HG03558 (cell line): Measurements from ENCODE around the gene WDR81.
"Not testable (repeated sequence)": the region's sequence is repeated elsewhere in the genome, so short reads cannot be mapped to it uniquely, and the experiment has no call there.

Experiments used
- ATAC-seq: cut with Tn5 transposase; IDR thresholded peaks from one replicate; pipeline ENCODE4 v1.9.1; 2021; ENCODE audit warnings: moderate number of reproducible peaks; ENCODE audit not compliant: unreplicated experiment; ENCODE audit errors: extremely low read depth

Gene WDR81

DNA sequence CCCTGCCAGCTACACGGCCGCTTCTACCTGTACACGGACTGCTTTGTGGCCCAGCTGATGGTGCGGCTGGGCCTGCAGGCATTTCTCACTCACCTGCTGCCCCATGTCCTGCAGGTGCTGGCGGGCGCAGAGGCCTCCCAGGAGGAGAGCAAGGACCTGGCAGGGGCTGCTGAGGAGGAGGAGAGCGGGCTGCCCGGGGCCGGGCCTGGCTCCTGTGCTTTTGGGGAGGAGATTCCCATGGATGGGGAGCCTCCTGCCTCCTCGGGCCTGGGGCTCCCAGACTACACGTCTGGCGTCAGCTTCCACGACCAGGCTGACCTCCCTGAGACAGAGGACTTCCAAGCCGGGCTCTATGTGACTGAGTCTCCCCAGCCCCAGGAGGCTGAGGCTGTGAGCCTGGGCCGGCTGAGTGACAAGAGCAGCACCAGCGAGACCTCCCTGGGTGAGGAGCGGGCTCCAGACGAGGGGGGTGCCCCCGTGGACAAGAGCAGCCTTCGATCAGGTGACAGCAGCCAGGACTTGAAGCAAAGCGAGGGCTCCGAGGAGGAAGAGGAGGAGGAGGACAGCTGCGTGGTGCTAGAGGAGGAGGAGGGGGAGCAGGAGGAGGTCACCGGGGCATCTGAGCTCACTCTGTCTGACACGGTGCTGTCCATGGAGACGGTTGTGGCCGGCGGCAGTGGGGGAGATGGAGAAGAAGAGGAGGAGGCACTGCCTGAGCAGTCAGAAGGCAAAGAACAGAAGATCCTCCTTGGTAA lies 3.5 kb downstream of the WDR81 start:
- ATAC-seq, result no peak

DNA sequence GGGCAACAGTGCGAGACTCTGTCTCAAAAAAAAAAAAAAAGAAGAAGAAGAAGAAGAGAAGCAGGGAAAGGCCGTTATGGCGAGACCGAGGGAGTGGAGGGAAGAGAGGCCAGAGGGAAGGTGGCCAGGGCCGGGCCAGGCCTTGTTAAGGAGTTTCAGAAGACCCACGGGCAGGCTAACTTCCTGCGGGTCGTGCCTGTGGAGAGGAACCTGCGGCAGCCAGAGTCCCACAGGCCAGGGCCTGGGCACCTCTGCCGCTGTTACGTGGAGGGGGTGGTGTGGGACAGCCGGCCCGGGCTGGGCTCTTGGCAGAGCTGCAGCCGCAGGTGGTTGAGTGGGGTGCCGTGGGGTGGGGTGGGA lies 5.4 kb downstream of the WDR81 start:
- ATAC-seq, result no peak

DNA sequence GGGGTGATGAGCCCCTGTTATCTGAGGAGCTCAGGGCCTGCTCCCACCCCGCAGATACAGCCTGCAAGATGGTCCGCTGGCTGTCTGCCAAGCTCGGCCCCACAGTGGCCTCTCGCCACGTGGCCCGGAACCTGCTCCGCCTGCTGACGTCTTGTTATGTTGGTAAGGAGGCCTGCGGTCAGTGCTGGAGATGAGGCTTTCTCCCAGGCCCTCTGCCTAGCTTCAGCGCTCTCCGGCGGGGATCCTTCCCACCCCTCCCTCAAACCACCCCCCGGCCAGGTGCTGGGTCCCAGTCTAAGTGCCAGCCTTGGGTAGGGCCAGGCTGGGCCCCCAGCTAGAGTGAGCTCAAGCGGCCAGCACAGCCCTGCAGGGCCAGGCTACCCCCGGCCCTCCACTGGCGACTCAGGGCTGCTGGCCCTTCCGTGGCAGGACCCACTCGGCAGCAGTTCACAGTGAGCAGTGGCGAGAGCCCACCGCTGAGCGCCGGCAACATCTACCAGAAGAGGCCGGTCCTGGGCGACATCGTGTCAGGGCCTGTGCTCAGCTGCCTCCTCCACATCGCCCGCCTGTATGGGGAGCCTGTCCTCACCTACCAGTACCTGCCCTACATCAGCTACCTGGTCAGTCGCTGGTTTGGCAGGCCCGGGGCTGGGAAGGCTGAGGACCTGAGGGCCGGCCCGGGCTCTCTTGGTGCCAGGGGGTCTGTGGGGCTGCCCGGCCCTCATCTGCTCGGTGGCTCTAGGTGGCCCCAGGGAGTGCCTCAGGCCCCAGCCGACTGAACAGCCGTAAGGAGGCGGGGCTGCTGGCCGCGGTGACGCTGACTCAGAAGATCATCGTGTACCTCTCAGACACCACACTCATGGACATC lies 6.1 kb downstream of the WDR81 start:
- no peak for ATAC-seq

DNA sequence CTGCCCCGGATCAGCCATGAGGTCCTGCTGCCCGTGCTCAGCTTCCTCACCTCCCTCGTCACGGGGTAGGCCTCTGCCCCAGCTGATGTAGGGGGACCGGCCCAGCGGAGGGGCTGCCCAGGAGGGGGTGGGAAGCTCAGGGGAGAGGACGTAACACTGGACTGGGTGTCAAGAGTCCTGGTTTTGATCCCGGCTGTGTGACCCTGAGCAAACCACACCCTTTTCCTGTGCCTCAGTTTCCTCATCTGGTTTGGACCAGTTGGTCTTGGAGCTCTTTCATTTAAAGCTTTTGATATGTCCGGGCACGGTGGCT lies 6.6 kb downstream of the WDR81 start:
- no peak for ATAC-seq

GRCh38 chr17:1732241-1732832 lies 7.8 kb downstream of the WDR81 start:
- no peak for ATAC-seq

DNA sequence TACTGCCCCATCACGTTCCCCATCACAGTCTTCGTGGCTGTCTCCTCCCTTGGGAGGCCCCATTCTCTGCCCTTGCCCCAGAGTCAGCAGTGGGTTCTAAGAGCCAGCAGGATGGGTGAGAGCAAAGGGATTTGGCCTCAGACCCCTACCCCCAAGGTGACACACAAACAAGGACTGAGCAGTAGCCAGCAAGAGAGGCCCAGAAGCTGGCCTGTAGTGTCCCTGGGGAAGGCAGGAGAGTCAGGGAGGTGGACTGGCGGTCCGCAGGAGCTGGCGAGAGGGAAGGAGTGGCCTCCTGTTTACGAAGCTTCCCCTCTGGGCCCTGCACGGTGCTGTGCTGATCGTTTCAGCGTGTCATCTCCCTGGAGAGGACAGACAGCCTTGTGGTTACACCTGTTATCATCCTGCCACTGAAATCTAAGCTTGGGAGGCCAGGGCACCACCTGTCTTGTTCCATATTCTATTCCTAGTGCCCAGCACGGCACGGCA lies 8.4 kb downstream of the WDR81 start:
- no peak for ATAC-seq

GRCh38 chr17:1733759-1734158 lies 9.3 kb downstream of the WDR81 start:
- ATAC-seq, result no peak

- no peak for ATAC-seq
Measured at GRCh38 chr17:1735418-1735817, 10.9 kb downstream of the WDR81 start.

DNA sequence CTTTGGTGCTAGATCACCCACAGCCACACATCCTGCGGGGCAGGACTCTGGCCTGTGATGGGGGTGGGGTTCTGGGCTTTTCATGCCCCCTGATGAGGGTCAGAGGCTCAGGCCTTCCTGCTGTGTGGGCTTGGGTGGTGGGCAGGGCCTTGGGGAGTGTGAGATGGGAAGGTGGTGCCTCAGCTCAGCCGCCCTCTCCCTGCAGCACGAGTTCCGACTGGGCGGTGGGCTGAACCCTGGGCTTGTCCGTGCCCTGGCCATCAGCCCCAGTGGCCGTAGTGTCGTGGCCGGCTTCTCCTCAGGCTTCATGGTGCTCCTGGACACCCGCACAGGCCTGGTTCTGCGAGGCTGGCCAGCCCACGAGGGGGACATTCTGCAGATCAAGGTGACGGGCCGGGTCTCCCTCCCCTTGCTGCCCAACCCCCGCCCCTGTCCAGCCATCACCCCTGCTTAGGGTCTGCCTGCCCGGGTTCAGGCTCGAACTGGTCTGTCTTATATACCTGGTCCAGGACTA lies 11.4 kb downstream of the WDR81 start:
- ATAC-seq, result no peak

DNA sequence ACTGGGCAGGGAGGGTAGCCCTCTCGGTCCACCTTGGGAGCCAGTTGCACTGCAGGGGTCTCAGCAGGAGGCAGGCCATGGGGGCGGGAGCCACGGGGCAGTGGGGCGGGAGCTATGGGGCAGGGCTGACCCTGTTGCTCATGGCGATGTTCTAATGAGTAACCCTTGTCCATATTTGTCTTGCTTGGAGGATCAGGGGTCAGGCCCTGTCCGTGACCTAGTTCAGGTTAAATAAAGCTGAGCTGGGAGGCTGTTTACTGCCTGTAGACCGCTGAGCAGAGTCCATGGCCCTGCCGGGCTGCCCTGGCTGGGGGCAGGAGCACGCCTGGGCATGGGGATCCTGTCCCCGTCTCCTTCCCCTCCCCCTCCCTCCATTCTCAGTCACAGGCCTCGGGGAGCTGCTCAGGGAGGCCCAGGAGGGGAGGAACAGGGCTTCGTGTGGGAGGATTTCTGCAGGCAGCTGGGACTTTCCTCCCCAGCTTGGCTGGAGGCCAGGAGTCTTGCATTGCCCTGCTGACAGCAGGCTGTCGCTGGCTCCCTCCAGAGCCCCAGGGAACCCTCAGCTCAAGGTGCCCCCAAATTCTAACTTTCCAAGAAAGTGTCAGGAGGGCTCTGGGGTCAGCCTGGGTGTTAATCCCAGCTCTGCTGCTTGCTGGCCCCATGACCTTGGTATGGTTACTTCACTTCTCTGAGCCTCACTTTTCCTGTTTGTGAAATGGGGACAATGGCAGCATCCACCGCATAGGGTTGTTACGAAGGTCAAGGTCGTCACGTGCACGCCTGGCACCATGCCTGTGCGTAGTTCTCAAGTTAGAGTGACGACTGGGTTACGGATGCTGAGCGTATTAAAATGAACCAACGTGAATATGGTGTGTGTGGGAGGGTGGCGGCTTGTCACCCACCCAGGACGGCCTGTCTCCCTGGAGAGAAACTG lies 12.1 kb downstream of the WDR81 start:
- ATAC-seq, result no peak

DNA sequence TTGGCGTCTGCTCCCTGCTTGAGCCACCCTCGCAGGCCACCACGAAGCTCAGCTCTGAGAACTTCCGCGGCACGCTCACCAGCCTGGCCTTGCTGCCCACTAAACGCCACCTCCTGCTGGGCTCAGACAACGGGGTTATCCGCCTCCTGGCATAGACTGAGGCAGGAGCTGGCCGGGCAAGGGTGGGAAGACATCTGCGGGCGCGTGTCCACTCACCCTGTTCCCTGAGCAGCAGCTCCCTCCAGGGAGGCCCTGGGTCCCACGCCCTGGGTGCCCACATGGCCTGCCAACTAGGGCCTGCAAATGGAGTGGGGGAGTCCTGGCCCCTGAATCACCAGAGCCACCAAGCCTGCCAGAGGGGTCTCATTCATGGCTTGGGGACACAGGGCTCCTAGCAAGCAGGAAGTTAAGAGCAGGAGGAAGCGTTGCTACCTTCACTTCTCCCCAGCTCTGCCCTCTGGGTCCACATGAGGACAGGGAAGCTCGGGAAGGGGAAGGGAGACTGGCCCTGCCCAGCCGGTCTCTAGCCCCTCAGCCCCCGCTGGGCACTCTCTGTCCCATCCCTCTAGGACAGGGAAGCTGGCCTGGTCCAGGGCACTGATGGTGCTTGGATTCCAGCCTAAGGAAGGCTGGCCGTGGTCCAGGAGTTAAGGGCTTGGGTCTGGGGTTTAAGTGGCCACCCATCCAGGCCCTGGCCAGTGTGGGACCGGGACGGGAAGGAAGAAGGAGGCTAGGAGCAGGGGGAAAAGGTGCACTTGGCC lies 13.2 kb downstream of the WDR81 start:
- ATAC-seq, result no peak

DNA sequence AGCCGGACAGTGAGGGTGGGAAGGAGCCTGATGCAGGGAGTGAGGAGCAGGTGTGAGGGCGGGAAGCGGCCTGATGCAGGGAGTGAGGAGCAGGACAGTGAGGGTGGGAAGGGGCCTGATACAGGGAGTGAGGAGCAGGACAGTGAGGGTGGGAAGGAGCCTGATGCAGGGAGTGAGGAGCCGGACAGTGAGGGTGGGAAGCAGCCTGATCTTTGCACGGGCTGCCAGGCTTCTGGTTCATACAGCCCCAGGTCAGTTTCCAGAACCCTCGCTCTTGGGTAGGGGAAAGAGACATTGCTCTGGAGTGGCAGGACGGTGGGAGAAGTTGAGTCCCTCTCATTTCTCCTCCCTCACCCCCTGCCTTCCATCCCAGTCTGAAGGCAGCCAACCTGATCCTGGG lies 17.4 kb downstream of the WDR81 start:
- not testable (repeated sequence) for ATAC-seq

- no peak for ATAC-seq
Measured at GRCh38 chr17:1742371-1743087, 18.0 kb downstream of the WDR81 start, which contains the start of gene SERPINF2. SERPINF2 (plus strand) TSS chr17:1742871; CDS start chr17:1744996, 2,125 bp downstream.

DNA sequence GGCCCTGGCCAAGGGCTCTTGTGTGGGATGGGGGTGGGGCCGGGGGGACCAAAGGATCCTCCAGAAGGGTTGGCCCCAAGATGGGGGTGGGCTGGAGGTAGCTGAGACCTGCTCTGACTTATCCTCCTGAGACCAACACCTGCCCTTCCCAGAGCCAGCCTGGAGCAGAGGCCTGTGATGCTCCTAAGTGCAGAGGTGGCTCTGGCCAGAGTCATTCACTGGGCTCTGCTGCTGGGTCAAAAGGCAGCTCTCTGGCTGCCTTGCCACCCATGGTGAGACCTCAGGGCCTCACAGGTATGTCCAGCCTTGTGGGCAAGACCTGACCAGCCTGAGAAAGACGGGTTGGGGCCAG lies 18.6 kb downstream of the WDR81 start:
- no peak for ATAC-seq

GRCh38 chr17:1744551-1745512 lies 20.3 kb downstream of the WDR81 start:
- no peak for ATAC-seq

- no peak for ATAC-seq
Measured at GRCh38 chr17:1745513-1746020, 21.1 kb downstream of the WDR81 start.

GRCh38 chr17:1746975-1747543 lies 22.6 kb downstream of the WDR81 start:
- ATAC-seq, result no peak
